Esophagus muscularis mucosa (tissue), 4 donors: ENCODE data around the gene CEP112. TPM values are rescaled to one million over a fixed set of nuclear protein-coding genes. Genes with fewer than 3 reads are reported as not detected.

Source experiments
- DNase-seq: peaks from one replicate; pipeline ENCODE4 v3.0.0-alpha.2; 2017; ENCODE audit errors: extremely low spot score
- H3K27ac ChIP-seq, 4 donors: fragments of 200-600 bp; sonication (generic); replicated peaks in 1 of 4; 1 replicate in 3 of 4; 2 replicates in 1 of 4; pipeline ENCODE4 v1.5.1; 2016 to 2019; ENCODE audit warnings: mild to moderate bottlenecking in 1 of 4
- H3K27me3 ChIP-seq, 4 donors: fragments of 200-600 bp; sonication (generic); one replicate each; pipeline versions ENCODE4 v1.5.1 to v1.6.0; 2016 to 2019
- H3K36me3 ChIP-seq, 4 donors: fragments of 200-600 bp; sonication (generic); one replicate each; pipeline ENCODE4 v1.5.1; 2016 to 2019
- H3K4me1 ChIP-seq, 4 donors: fragments of 200-600 bp; sonication (generic); one replicate each; pipeline ENCODE4 v1.5.1; 2016 to 2019
- H3K4me3 ChIP-seq, 4 donors: fragments of 200-600 bp; sonication (generic); 1 replicate in 2 of 4; 2 replicates in 2 of 4; pipeline ENCODE4 v1.5.1; 2016 to 2019; ENCODE audit warnings: mild to moderate bottlenecking in 4 of 4, moderate library complexity in 1 of 4
- H3K9me3 ChIP-seq, 4 donors: fragments of 200-600 bp; sonication (generic); 1 replicate in 3 of 4; 2 replicates in 1 of 4; pipeline ENCODE4 v1.5.1; 2016 to 2019
- CTCF ChIP-seq, 3 experiments: fragments of 200-600 bp in 2 of 3; fragments of 450-650 bp in 1 of 3; sonication (generic) in 2 of 3; IDR thresholded peaks; one replicate each; pipeline ENCODE4 v1.5.1; 2017 to 2019; ENCODE audit warnings: antibody characterized with exemption in 3 of 3, mild to moderate bottlenecking in 2 of 3, moderate library complexity in 1 of 3
- EP300 ChIP-seq: sonication (generic); formaldehyde crosslinking; IDR thresholded peaks from one replicate; pipeline ENCODE4 v1.6.1; 2017; ENCODE audit warnings: antibody characterized with exemption
- POLR2A ChIP-seq: fragments of 450-650 bp; IDR thresholded peaks from one replicate; pipeline ENCODE4 v1.6.1; 2017; ENCODE audit warnings: antibody characterized with exemption, moderate library complexity, mild to moderate bottlenecking, low read depth
- POLR2AphosphoS5 ChIP-seq, 2 donors: sonication (generic); formaldehyde crosslinking; IDR thresholded peaks; one replicate each; pipeline ENCODE4 v1.6.1; 2017; ENCODE audit warnings: antibody characterized with exemption in 2 of 2
- WGBS: methylation state at CpG from one replicate; pipeline ENCODE4 v1.1.5; 2018; 5-methylcytosine and 5-hydroxymethylcytosine counted together
- intact Hi-C: fragments of 100-400 bp; cut with DNase I; formaldehyde crosslinking; loops from one replicate; pipeline ENCODE4 v1.15.1; 2023
- total RNA-seq, 4 donors: library from RNA; depleted of rRNA; stranded (reverse); fragments of >200 nt; gene quantifications; one replicate each; pipeline versions ENCODE4 v1.1.0 to v1.2.1, GENCODE V29; 2016

CEP112 gene
- total RNA-seq, 4 donors from 2014 or later: 17.0 to 24.7 (median 23.2) TPM

- H3K27me3 ChIP-seq: no peaks in the 10 kb centered on the region
- H3K4me1 ChIP-seq: peaks cover 0 to 6% (median 0%) of the 10 kb centered on the region in 4 donors
- WGBS: 67% methylated on average over 5 of the region's 5 CpGs
- no peaks in the 10 kb centered on the region for H3K36me3 ChIP-seq
- DNase-seq: no peak
- peak overlapping the region in 1 of 4 donors; percentile 39 for H3K27ac ChIP-seq
- intact Hi-C loops: no loop called here
- no peaks in the 10 kb centered on the region for H3K9me3 ChIP-seq
- TF ChIP-seq POLR2AphosphoS5 (IDR thresholded peaks at IDR 0.05): no peak
- TF ChIP-seq CTCF (IDR thresholded peaks at IDR 0.05): peak in 1 of 3 experiments; percentile 30
- H3K4me3 ChIP-seq: no peak overlapping the region
Measured at GRCh38 chr17:65918916-65919315, 273.0 kb downstream of the CEP112 start.

- H3K4me1 ChIP-seq: peaks cover 0 to 6% (median 0%) of the 10 kb centered on the region in 4 donors
- TF ChIP-seq CTCF (IDR thresholded peaks at IDR 0.05): no peak
- TF ChIP-seq EP300: no peak
- no peak for TF ChIP-seq POLR2AphosphoS5 (IDR thresholded peaks at IDR 0.05)
- TF ChIP-seq POLR2A: no peak
- intact Hi-C loops: no loop called here
- no peak overlapping the region for H3K4me3 ChIP-seq
- H3K36me3 ChIP-seq: no peaks in the 10 kb centered on the region
- H3K27ac ChIP-seq: peak overlapping the region in 1 of 4 donors; percentile 39
- WGBS: 86% methylated on average over 1 of the region's 1 CpG
- no peaks in the 10 kb centered on the region for H3K9me3 ChIP-seq
- DNase-seq: no peak
- H3K27me3 ChIP-seq: no peaks in the 10 kb centered on the region
Measured at GRCh38 chr17:65918500-65918899, 273.4 kb downstream of the CEP112 start.

- H3K4me1 ChIP-seq: peaks cover 0 to 6% (median 0%) of the 10 kb centered on the region in 4 donors
- no peak overlapping the region for H3K27ac ChIP-seq
- no peaks in the 10 kb centered on the region for H3K36me3 ChIP-seq
- no peaks in the 10 kb centered on the region for H3K9me3 ChIP-seq
- WGBS: 91% methylated on average over 6 of the region's 6 CpGs
- DNase-seq: no peak
- intact Hi-C loops: no loop called here
- H3K4me3 ChIP-seq: no peak overlapping the region
- H3K27me3 ChIP-seq: no peaks in the 10 kb centered on the region
- TF ChIP-seq POLR2A: no peak
- no peak for TF ChIP-seq CTCF (IDR thresholded peaks at IDR 0.05)
- no peak for TF ChIP-seq EP300
- TF ChIP-seq POLR2AphosphoS5 (IDR thresholded peaks at IDR 0.05): no peak
Measured at GRCh38 chr17:65917560-65917959, 274.4 kb downstream of the CEP112 start.

- no peak for TF ChIP-seq EP300
- TF ChIP-seq POLR2A: no peak
- TF ChIP-seq CTCF (IDR thresholded peaks at IDR 0.05): no peak
- TF ChIP-seq POLR2AphosphoS5 (IDR thresholded peaks at IDR 0.05): no peak
- 78% methylated on average over 2 of the region's 2 CpGs for WGBS
- no peaks in the 10 kb centered on the region for H3K27me3 ChIP-seq
- peaks cover 0 to 6% (median 0%) of the 10 kb centered on the region in 4 donors for H3K4me1 ChIP-seq
- H3K9me3 ChIP-seq: peaks cover 0 to 5% (median 0%) of the 10 kb centered on the region in 4 donors
- intact Hi-C loops: no loop called here
- H3K4me3 ChIP-seq: no peak overlapping the region
- H3K36me3 ChIP-seq: no peaks in the 10 kb centered on the region
- no peak overlapping the region for H3K27ac ChIP-seq
- DNase-seq: no peak
Measured at GRCh38 chr17:65916425-65916824, 275.5 kb downstream of the CEP112 start.

GRCh38 chr17:65914784-65915342 lies 277.1 kb downstream of the CEP112 start:
- Histone ChIP-seq H3K4me1 (peaks cover 0 to 6% (median 0%) of the 10 kb centered on the region in 4 donors), H3K27me3 (no peaks in the 10 kb centered on the region), H3K4me3 (no peak overlapping the region), H3K27ac (no peak overlapping the region), H3K9me3 (peaks cover 0 to 17% (median 6%) of the 10 kb centered on the region in 4 donors), H3K36me3 (peaks cover 0 to 2% (median 0%) of the 10 kb centered on the region in 4 donors)
- no peak for DNase-seq
- TF ChIP-seq POLR2A (no peak), POLR2AphosphoS5 (IDR thresholded peaks at IDR 0.05) (no peak), EP300 (no peak)
- intact Hi-C loops: no loop called here
- WGBS: 88% methylated on average over 5 of the region's 5 CpGs
